GM12873 (cell line): Measurements from ENCODE around the gene ZNF804B.

Experiments used
- TF ChIP-seq, protein P1 (sequence below): IDR thresholded peaks from 2 replicates; pipeline ENCODE4 v1.5.1; 2012; ENCODE audit warnings: low read depth, mild to moderate bottlenecking, moderate library complexity, low read length, control low read depth; ENCODE audit not compliant: insufficient read depth; ENCODE audit errors: missing control alignments

The ZNF804B gene

GRCh38 chr7:89246196-89246595, 486.7 kb downstream of the ZNF804B start:
- TF ChIP-seq, protein P1, sequence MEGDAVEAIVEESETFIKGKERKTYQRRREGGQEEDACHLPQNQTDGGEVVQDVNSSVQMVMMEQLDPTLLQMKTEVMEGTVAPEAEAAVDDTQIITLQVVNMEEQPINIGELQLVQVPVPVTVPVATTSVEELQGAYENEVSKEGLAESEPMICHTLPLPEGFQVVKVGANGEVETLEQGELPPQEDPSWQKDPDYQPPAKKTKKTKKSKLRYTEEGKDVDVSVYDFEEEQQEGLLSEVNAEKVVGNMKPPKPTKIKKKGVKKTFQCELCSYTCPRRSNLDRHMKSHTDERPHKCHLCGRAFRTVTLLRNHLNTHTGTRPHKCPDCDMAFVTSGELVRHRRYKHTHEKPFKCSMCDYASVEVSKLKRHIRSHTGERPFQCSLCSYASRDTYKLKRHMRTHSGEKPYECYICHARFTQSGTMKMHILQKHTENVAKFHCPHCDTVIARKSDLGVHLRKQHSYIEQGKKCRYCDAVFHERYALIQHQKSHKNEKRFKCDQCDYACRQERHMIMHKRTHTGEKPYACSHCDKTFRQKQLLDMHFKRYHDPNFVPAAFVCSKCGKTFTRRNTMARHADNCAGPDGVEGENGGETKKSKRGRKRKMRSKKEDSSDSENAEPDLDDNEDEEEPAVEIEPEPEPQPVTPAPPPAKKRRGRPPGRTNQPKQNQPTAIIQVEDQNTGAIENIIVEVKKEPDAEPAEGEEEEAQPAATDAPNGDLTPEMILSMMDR, result no peak

GRCh38 chr7:89247207-89247606, 487.7 kb downstream of the ZNF804B start:
- TF ChIP-seq, protein P1, result no peak

DNA sequence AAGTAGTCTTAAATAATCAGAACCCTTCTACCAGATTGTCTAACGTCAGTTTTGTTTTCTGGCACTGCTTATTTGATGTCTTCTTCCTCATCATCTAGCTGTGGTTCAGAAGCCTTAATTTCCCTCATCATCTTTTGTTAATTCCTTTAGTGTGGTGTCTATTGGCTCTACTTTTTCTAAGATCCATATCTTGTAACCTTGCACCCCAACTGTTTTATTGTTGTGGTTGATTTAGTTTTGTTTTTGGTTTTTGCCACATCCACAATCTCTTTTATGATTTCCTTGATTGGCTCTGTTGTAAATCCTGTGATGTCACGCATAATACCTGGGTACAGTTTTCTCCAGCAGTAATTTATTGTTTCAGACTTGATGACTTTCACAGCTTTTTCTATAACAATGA, 499.6 kb downstream of the ZNF804B start:
- TF ChIP-seq, protein P1, result no peak

GRCh38 chr7:89264126-89264525, 504.6 kb downstream of the ZNF804B start:
- TF ChIP-seq, protein P1, result no peak

DNA sequence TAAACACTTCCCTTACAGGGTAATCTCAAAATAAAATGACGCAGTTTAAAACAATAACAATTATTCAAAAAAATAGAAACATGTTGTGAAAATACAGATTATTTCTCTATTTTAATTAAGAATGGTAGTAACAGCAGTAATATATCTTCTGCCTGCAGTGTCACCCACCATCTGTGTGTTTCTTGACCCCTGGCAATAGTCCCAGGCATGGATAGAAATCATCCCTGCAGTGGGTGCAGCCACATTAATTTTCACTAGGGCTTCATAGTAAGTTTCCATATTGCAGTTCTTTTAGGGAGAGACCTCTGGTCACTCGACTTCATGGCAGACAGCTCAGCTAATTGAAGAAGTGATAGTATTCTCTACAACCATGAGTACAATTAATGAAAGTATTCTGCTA, 506.1 kb downstream of the ZNF804B start:
- TF ChIP-seq, protein P1, result no peak

GRCh38 chr7:89283302-89283701, 523.8 kb downstream of the ZNF804B start:
- TF ChIP-seq, protein P1, result no peak

GRCh38 chr7:89308535-89308934, 549.0 kb downstream of the ZNF804B start:
- TF ChIP-seq, protein P1, result no peak

GRCh38 chr7:89311886-89312285, 552.4 kb downstream of the ZNF804B start:
- TF ChIP-seq, protein P1, result no peak
